ENCODE measurements around the gene TMEM163.

The TMEM163 gene

DNA sequence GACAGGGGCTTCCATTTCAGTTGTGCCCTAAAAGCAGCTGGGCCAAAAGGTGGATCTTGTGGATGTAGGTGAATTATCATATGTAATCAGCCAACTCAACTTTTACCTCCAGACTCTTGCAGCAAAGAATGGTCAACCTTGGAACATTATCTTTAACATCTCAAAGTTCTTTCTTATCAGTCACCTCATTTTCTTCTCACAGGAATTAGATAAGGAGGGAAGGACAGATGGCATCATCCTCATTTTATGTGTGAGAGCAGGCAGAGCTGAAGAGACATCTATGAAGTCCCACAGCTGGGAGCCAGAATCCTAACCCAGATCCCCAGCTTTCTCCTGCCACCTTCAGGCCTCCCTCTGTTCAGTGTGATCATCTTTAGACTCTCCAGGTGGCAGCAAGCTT is 282.9 kb downstream of the TMEM163 start:
- no peak for TF ChIP-seq CTCF (conservative IDR thresholded peaks at IDR 0.05; ENCODE audit: low read depth, low read length)
- DNase-seq (ENCODE audit: low read depth) = no peak
- H3K4me3 ChIP-seq (ENCODE audit: low read depth, low read length) = no peak overlapping the region

DNA sequence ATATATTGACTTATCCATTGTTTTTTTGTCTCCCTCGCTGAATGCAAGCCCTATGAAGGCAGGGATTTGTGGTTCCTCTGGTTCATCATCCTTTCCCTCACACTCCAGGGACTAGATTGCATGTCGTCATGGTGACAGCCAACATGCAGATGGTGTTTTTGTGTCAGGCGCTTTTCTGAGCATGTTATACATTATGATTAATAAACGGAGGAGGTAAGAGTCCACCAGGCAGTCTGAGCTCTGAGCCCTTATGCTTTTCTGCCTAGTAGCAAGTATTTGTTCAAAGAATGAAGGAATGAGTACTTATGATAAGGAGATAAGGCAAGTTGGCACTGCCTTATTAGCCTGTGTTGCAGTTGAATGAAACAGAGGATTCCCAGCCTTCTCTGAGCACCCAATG is 283.3 kb downstream of the TMEM163 start:
- DNase-seq (ENCODE audit: low read depth) = no peak
- TF ChIP-seq CTCF (conservative IDR thresholded peaks at IDR 0.05; ENCODE audit: low read depth, low read length) = no peak
- no peak overlapping the region for H3K4me3 ChIP-seq (ENCODE audit: low read depth, low read length)

DNA sequence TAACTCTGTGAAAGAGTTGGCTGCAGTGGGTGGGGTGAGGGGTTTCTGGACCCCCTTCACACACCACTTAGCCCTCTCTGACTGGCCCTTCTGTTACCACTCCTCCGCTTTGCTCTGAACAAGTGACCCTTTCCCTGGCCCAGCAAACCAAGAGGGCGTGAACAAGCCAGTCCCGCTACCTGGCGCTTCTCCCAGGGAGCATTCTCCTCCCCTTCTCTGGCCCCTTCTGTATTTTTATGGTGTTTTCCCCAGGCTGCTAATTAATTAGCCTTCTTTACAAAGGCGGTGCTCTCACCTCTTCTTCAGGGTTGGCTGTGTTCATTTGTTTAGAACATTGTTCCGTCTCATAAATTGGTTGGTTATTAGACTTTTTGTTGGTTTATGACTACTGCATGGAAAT is 284.8 kb downstream of the TMEM163 start:
- DNase-seq (ENCODE audit: low read depth) = no peak
- no peak for TF ChIP-seq CTCF (conservative IDR thresholded peaks at IDR 0.05; ENCODE audit: low read depth, low read length)
- no peak overlapping the region for H3K4me3 ChIP-seq (ENCODE audit: low read depth, low read length)

DNA sequence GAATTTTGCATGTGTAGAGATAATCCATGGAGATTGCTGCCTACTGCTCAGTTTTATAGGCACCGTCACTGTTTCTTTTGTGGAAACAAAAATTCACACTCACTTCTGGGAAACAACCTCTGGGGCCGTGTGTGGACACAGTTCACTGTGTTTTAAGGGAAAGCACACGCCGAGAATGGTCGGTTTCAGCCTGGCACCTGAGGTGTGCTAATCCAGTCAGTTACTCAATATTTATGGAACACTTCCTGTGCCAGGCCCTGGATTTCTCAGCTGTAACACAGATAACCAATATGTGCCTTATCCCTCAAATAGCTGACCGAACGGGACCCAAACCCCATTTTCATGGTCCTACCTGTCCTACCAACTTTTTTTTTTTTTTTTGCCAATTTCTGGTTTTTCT is 285.3 kb downstream of the TMEM163 start:
- DNase-seq (ENCODE audit: low read depth) = no peak
- TF ChIP-seq CTCF (conservative IDR thresholded peaks at IDR 0.05; ENCODE audit: low read depth, low read length) = no peak
- H3K4me3 ChIP-seq (ENCODE audit: low read depth, low read length) = no peak overlapping the region

- no peak for TF ChIP-seq CTCF (conservative IDR thresholded peaks at IDR 0.05; ENCODE audit: low read depth, low read length)
- no peak for DNase-seq (ENCODE audit: low read depth)
- H3K4me3 ChIP-seq (ENCODE audit: low read depth, low read length) = no peak overlapping the region
Observed at GRCh38 chr2:134432435-134432883, 286.3 kb downstream of the TMEM163 start.

DNA sequence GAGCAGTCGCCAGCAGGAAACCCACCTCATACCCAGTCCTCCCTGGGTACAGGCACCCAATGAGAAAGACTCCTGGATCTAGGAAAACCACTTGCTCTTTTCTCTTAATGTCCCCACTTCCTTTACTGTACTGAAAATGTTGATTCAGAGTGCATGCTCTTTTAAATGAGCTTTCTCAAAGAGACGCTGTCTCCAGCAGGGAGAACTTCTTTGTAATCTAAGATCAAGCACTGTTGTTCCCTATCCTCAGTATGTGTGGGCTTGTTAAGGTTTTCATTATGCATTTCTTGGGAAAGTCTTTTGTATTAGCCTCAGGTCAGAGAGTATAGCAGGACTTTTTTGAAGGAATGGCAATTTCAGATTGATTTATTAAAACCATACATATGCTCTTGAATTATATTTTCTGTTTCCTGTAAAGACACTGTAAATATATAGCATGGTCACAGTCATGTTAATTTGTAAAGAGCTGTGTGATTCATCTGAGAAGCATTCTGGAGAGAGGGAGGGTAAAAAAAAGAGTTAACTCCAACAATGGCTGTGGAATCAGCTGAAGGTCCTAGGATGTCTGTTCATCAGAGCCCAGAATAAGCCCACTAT is 286.9 kb downstream of the TMEM163 start:
- no peak overlapping the region for H3K4me3 ChIP-seq (ENCODE audit: low read depth, low read length)
- TF ChIP-seq CTCF (conservative IDR thresholded peaks at IDR 0.05; ENCODE audit: low read depth, low read length) = no peak
- peak; percentile 54 for DNase-seq (ENCODE audit: low read depth)

- no peak overlapping the region for H3K4me3 ChIP-seq (ENCODE audit: low read depth, low read length)
- no peak for DNase-seq (ENCODE audit: low read depth)
Observed at GRCh38 chr2:134429886-134430285, 288.9 kb downstream of the TMEM163 start.

More at GRCh38 chr2:134429886-134430285, 288.9 kb downstream of the TMEM163 start:
- no peak for TF ChIP-seq CTCF (conservative IDR thresholded peaks at IDR 0.05; ENCODE audit: low read depth, low read length)
